GM18861 (cell line): Measurements from ENCODE around the gene FMO4.
"Not testable (repeated sequence)": the region's sequence is repeated elsewhere in the genome, so short reads cannot be mapped to it uniquely, and the experiment has no call there.

ENCODE experiments used
- ATAC-seq: cut with Tn5 transposase; IDR thresholded peaks from one replicate; pipeline ENCODE4 v1.9.1; 2021; ENCODE audit not compliant: unreplicated experiment

The FMO4 gene

GRCh38 chr1:171381866-171382210 is 67.9 kb downstream of the FMO4 start:
- no peak for ATAC-seq

- ATAC-seq, result no peak
These were observed 70.5 kb downstream of the FMO4 start for GRCh38 chr1:171384496-171384895.

GRCh38 chr1:171389171-171389570 is 75.2 kb downstream of the FMO4 start:
- ATAC-seq, result no peak

GRCh38 chr1:171390740-171391139 is 76.8 kb downstream of the FMO4 start:
- not testable (repeated sequence) for ATAC-seq
